ENCODE results near the gene HPS3.

DNA sequence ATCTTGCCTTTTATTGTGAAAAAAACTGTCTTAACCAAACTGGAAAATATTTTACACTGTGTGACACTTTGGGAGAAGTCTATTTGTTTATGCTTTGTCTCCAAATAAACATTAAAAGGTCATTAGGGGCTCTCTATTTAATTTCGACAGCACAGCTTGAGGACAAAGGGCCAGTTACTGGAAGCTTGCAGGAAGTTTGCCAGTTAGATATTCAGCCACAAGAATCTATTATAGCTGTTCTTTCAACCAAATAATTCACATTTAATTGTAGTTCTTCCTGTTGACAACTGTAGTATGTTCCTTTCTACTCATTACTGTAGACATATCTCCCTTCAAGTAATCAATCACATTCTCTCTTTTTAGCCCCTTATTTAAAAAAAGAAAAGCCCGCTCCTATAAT is 86.1 kb downstream of the HPS3 start:
- TF ChIP-seq, protein P1, sequence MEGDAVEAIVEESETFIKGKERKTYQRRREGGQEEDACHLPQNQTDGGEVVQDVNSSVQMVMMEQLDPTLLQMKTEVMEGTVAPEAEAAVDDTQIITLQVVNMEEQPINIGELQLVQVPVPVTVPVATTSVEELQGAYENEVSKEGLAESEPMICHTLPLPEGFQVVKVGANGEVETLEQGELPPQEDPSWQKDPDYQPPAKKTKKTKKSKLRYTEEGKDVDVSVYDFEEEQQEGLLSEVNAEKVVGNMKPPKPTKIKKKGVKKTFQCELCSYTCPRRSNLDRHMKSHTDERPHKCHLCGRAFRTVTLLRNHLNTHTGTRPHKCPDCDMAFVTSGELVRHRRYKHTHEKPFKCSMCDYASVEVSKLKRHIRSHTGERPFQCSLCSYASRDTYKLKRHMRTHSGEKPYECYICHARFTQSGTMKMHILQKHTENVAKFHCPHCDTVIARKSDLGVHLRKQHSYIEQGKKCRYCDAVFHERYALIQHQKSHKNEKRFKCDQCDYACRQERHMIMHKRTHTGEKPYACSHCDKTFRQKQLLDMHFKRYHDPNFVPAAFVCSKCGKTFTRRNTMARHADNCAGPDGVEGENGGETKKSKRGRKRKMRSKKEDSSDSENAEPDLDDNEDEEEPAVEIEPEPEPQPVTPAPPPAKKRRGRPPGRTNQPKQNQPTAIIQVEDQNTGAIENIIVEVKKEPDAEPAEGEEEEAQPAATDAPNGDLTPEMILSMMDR (IDR thresholded peaks at IDR 0.05): no peak
- TF ChIP-seq, protein P2, sequence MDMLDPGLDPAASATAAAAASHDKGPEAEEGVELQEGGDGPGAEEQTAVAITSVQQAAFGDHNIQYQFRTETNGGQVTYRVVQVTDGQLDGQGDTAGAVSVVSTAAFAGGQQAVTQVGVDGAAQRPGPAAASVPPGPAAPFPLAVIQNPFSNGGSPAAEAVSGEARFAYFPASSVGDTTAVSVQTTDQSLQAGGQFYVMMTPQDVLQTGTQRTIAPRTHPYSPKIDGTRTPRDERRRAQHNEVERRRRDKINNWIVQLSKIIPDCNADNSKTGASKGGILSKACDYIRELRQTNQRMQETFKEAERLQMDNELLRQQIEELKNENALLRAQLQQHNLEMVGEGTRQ (IDR thresholded peaks at IDR 0.05; ENCODE audit: borderline replicate concordance, low read depth, low read length): no peak
- TF ChIP-seq RCOR1 (IDR thresholded peaks at IDR 0.05; ENCODE audit: low read length) (no peak), EP300 (IDR thresholded peaks at IDR 0.05; ENCODE audit: borderline replicate concordance in 1 of 2, low read depth in 1 of 2, low read length in 1 of 2) (no peak), POLR2AphosphoS5 (IDR thresholded peaks at IDR 0.05; ENCODE audit: low read depth, low read length) (no peak), RAD21 (IDR thresholded peaks at IDR 0.05; ENCODE audit: low read length) (no peak)
- TF ChIP-seq, protein P3, sequence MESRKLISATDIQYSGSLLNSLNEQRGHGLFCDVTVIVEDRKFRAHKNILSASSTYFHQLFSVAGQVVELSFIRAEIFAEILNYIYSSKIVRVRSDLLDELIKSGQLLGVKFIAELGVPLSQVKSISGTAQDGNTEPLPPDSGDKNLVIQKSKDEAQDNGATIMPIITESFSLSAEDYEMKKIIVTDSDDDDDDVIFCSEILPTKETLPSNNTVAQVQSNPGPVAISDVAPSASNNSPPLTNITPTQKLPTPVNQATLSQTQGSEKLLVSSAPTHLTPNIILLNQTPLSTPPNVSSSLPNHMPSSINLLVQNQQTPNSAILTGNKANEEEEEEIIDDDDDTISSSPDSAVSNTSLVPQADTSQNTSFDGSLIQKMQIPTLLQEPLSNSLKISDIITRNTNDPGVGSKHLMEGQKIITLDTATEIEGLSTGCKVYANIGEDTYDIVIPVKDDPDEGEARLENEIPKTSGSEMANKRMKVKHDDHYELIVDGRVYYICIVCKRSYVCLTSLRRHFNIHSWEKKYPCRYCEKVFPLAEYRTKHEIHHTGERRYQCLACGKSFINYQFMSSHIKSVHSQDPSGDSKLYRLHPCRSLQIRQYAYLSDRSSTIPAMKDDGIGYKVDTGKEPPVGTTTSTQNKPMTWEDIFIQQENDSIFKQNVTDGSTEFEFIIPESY (IDR thresholded peaks at IDR 0.05; ENCODE audit: borderline replicate concordance, low read depth): no peak

Measured in SK-N-SH (cell line).